Common myeloid progenitor, CD34-positive (primary cell): ENCODE data around the gene KRT9.

Experiments
- CTCF ChIA-PET: fragments of 350-600 bp; sonication (Branson Sonifier 250); formaldehyde crosslinking; loops from one replicate; lab custom pipeline; 2021; ENCODE audit warnings: antibody characterized with exemption; lab: Charles Lee
- POLR2A ChIA-PET: fragments of 350-600 bp; sonication (Branson Sonifier 250); formaldehyde crosslinking; loops from one replicate; lab custom pipeline; 2021; ENCODE audit warnings: antibody characterized with exemption; lab: Charles Lee
- DNase-seq, 3 donors: peaks; one replicate each; pipeline versions ENCODE4 v3.0.0 to v3.0.0-alpha.2; 2013
- H3K27ac ChIP-seq, 2 experiments: 1 replicate in 1 of 2; 2 replicates in 1 of 2; pipeline ENCODE4 v1.7.0; 2013; ENCODE audit warnings: inconsistent platforms in 2 of 2, low read length in 2 of 2, mild to moderate bottlenecking in 2 of 2, low read depth in 1 of 2, moderate library complexity in 1 of 2; ENCODE audit not compliant: severe bottlenecking in 2 of 2, insufficient read depth in 1 of 2, poor library complexity in 1 of 2
- H3K27me3 ChIP-seq, 5 experiments: replicated peaks in 2 of 5; 1 replicate in 3 of 5; 2 replicates in 2 of 5; pipeline versions ENCODE4 v1.6.1 to v1.7.0; 2013; ENCODE audit warnings: low read length in 4 of 5, mild to moderate bottlenecking in 2 of 5, moderate library complexity in 2 of 5, inconsistent platforms in 1 of 5; ENCODE audit not compliant: insufficient read depth in 5 of 5, control insufficient read depth in 4 of 5
- H3K36me3 ChIP-seq, 4 experiments: 1 replicate in 2 of 4; 2 replicates in 2 of 4; pipeline versions ENCODE4 v1.6.1 to v1.7.0; 2013; ENCODE audit warnings: low read length in 3 of 4, control low read depth in 1 of 4, mild to moderate bottlenecking in 1 of 4; ENCODE audit not compliant: control insufficient read depth in 4 of 4, insufficient read depth in 4 of 4
- H3K4me1 ChIP-seq, 4 experiments: 1 replicate in 3 of 4; 2 replicates in 1 of 4; pipeline versions ENCODE4 v1.6.1 to v1.7.1; 2013; ENCODE audit warnings: low read length in 3 of 4, mild to moderate bottlenecking in 3 of 4, control low read depth in 1 of 4, inconsistent platforms in 1 of 4, moderate library complexity in 1 of 4; ENCODE audit not compliant: control insufficient read depth in 4 of 4, insufficient read depth in 4 of 4; ENCODE audit errors: control extremely low read depth in 1 of 4
- H3K4me3 ChIP-seq, 7 experiments: 1 replicate in 4 of 7; 2 replicates in 3 of 7; pipeline versions ENCODE4 v1.5.1 to v1.7.0; 2013; ENCODE audit warnings: mild to moderate bottlenecking in 7 of 7, low read length in 6 of 7, moderate library complexity in 6 of 7, inconsistent platforms in 2 of 7, low read depth in 2 of 7, control low read depth in 1 of 7; ENCODE audit not compliant: insufficient read depth in 4 of 7, control insufficient read depth in 1 of 7; ENCODE audit errors: extremely low read depth in 1 of 7
- H3K9me3 ChIP-seq, 5 experiments: 1 replicate in 4 of 5; 2 replicates in 1 of 5; pipeline versions ENCODE4 v1.6.1 to v1.7.1; 2013; ENCODE audit warnings: low read length in 4 of 5, mild to moderate bottlenecking in 2 of 5, inconsistent platforms in 1 of 5, low read depth in 1 of 5, moderate library complexity in 1 of 5; ENCODE audit not compliant: control insufficient read depth in 4 of 5, insufficient read depth in 2 of 5; ENCODE audit errors: control extremely low read depth in 1 of 5
- WGBS: methylation state at CpG from one replicate; pipeline ENCODE4 v1.1.5; 2013; ENCODE audit not compliant: insufficient coverage; 5-methylcytosine and 5-hydroxymethylcytosine counted together

KRT9 gene

GRCh38 chr17:41523225-41523593 lies 48.6 kb downstream of the KRT9 start:
- no peak for DNase-seq
- Histone ChIP-seq H3K4me1 (peaks cover 0 to 12% (median 11%) of the 10 kb centered on the region in 4 experiments), H3K4me3 (no peak overlapping the region), H3K27me3 (peaks cover 0 to 43% (median 12%) of the 10 kb centered on the region in 5 experiments), H3K36me3 (no peaks in the 10 kb centered on the region), H3K27ac (no peak overlapping the region), H3K9me3 (no peaks in the 10 kb centered on the region)
- ChIA-PET CTCF (no interaction called here), POLR2A (no interaction called here)
- no CpG with 5 or more reads among the region's 4 CpGs for WGBS

- WGBS: 95% methylated on average over 8 of the region's 12 CpGs
- Histone ChIP-seq H3K4me3 (no peak overlapping the region), H3K36me3 (no peaks in the 10 kb centered on the region), H3K27me3 (peaks cover 0 to 37% (median 11%) of the 10 kb centered on the region in 5 experiments), H3K4me1 (peaks cover 0 to 8% (median 6%) of the 10 kb centered on the region in 4 experiments), H3K9me3 (no peaks in the 10 kb centered on the region), H3K27ac (no peak overlapping the region)
- ChIA-PET CTCF (no interaction called here), POLR2A (no interaction called here)
- DNase-seq: no peak
These were observed 49.3 kb downstream of the KRT9 start for GRCh38 chr17:41522301-41523224.

GRCh38 chr17:41521574-41522261 lies 50.1 kb downstream of the KRT9 start:
- Histone ChIP-seq H3K36me3 (no peaks in the 10 kb centered on the region), H3K4me1 (peaks cover 0 to 7% (median 0%) of the 10 kb centered on the region in 4 experiments), H3K27ac (no peak overlapping the region), H3K27me3 (peaks cover 0 to 28% (median 4%) of the 10 kb centered on the region in 5 experiments), H3K9me3 (no peaks in the 10 kb centered on the region), H3K4me3 (no peak overlapping the region)
- ChIA-PET POLR2A (no interaction called here), CTCF (interaction anchor here (0.8 kb wide), 1 partner anchor 144 kb away, joined by 3 read pairs; no protein-coding TSS in a partner anchor)
- 88% methylated on average over 4 of the region's 6 CpGs for WGBS
- peak in 2 of 3 donors; percentile 24 to 35 for DNase-seq

GRCh38 chr17:41520821-41521521 lies 50.9 kb downstream of the KRT9 start:
- no peak for DNase-seq
- no peaks in the 10 kb centered on the region for H3K9me3 ChIP-seq
- ChIA-PET POLR2A (no interaction called here), CTCF (interaction anchor here (0.8 to 1.7 kb wide), 2 partner anchors 27 to 145 kb away, joined by 3 to 4 read pairs; no protein-coding TSS in a partner anchor)
- no peak overlapping the region for H3K4me3 ChIP-seq
- peaks cover 0 to 7% (median 0%) of the 10 kb centered on the region in 4 experiments for H3K4me1 ChIP-seq
- WGBS: 85% methylated on average over 9 of the region's 10 CpGs
- H3K36me3 ChIP-seq: no peaks in the 10 kb centered on the region
- H3K27me3 ChIP-seq: peaks cover 0 to 21% (median 3%) of the 10 kb centered on the region in 5 experiments
- no peak overlapping the region for H3K27ac ChIP-seq

GRCh38 chr17:41519501-41520224 lies 52.2 kb downstream of the KRT9 start:
- no peak for DNase-seq
- CTCF ChIA-PET: interaction anchor here (1.7 kb wide), 1 partner anchor 29 kb away, joined by 4 read pairs; no protein-coding TSS in a partner anchor
- Histone ChIP-seq H3K4me1 (peaks cover 0 to 7% (median 0%) of the 10 kb centered on the region in 4 experiments), H3K4me3 (no peak overlapping the region), H3K27ac (no peak overlapping the region), H3K9me3 (no peaks in the 10 kb centered on the region), H3K27me3 (peaks cover 0 to 11% (median 3%) of the 10 kb centered on the region in 5 experiments), H3K36me3 (no peaks in the 10 kb centered on the region)
- POLR2A ChIA-PET: no interaction called here
- 86% methylated on average over 9 of the region's 11 CpGs for WGBS

- DNase-seq: no peak
These were observed 52.9 kb downstream of the KRT9 start, which contains the start of gene KRT15 for GRCh38 chr17:41518789-41519449. TSS of gene KRT15 (minus strand) at chr17:41518890. CDS start at chr17:41518827, 63 bp downstream.

More at GRCh38 chr17:41518789-41519449, 52.9 kb downstream of the KRT9 start, which contains the start of gene KRT15:
- H3K27ac ChIP-seq: no peak within 1 kb of the TSS
- peaks cover 0 to 7% (median 0%) of the 10 kb centered on the region in 4 experiments for H3K4me1 ChIP-seq
- no peaks in the 10 kb centered on the region for H3K36me3 ChIP-seq
- no peak within 1 kb of the TSS for H3K4me3 ChIP-seq
- peaks cover 0 to 5% (median 2%) of the 10 kb centered on the region in 5 experiments for H3K27me3 ChIP-seq
- no peaks in the 10 kb centered on the region for H3K9me3 ChIP-seq
- ChIA-PET POLR2A (no interaction called here), CTCF (interaction anchor here (1.3 kb wide), 1 partner anchor 666 kb away, joined by 3 read pairs; no protein-coding TSS in a partner anchor)
- 98% methylated on average over 7 of the region's 8 CpGs for WGBS
